ENCODE results near the gene RIPK1. TPM values are rescaled to one million over a fixed set of nuclear protein-coding genes. Genes with fewer than 3 reads are reported as not detected.
"Not testable (repeated sequence)": the region's sequence is repeated elsewhere in the genome, so short reads cannot be mapped to it uniquely, and the experiment has no call there.

The RIPK1 gene
- total RNA-seq, 1 experiment from 2014 or later = 14.8 TPM

GRCh38 chr6:3058957-3059356 is 9.3 kb upstream of the RIPK1 start:
- Histone ChIP-seq H3K4me2 (no peak overlapping the region), H4K20me1 (ENCODE audit: insufficient read depth) (no peaks in the 10 kb centered on the region), H3F3A (ENCODE audit: insufficient read depth, low read depth) (peaks cover 15% of the 10 kb centered on the region), H3K4me3 (no peak overlapping the region), H3K36me3 (ENCODE audit: low read depth) (no peaks in the 10 kb centered on the region), H3K9me3 (ENCODE audit: insufficient read depth, low read depth) (no peaks in the 10 kb centered on the region), H3K9me2 (ENCODE audit: insufficient read depth) (no peaks in the 10 kb centered on the region), H2AFZ (no peak overlapping the region), H3K27ac (no peak overlapping the region), H3K4me1 (replicated peaks; ENCODE audit: insufficient read depth) (peaks cover 13% of the 10 kb centered on the region), H3K27me3 (ENCODE audit: insufficient read depth, low read depth) (no peaks in the 10 kb centered on the region), H3K79me2 (ENCODE audit: low read depth) (no peaks in the 10 kb centered on the region)
- intact Hi-C loops (cut with micrococcal nuclease; ENCODE audit: unreplicated experiment) = loop anchor here (2.0 to 10.0 kb wide), 3 partner anchors 212 to 320 kb away; no protein-coding TSS in a partner anchor
- ChIA-PET CTCF (no interaction called here), POLR2A (ENCODE audit: unreplicated experiment) (no interaction called here)
- TF ChIP-seq CTCF (conservative IDR thresholded peaks at IDR 0.05) = no peak
- no peak for TF ChIP-seq EZH2 (IDR thresholded peaks at IDR 0.05; ENCODE audit: low read depth)
- no TSS peak for BruUV-seq (replicated peaks)
- DNase-seq = no peak

- CTCF ChIA-PET = not testable (repeated sequence)
Observed at GRCh38 chr6:3060092-3060491, 8.2 kb upstream of the RIPK1 start.

GRCh38 chr6:3061501-3061941 is 6.8 kb upstream of the RIPK1 start:
- intact Hi-C loops (cut with micrococcal nuclease; ENCODE audit: unreplicated experiment) = loop anchor here (2.0 to 10.0 kb wide), 2 partner anchors 39 to 297 kb away; partner anchors contain the start of gene WRNIP1
- POLR2A ChIA-PET (ENCODE audit: unreplicated experiment) = interaction anchor here (0.6 to 0.7 kb wide), 3 partner anchors 73 to 960 kb away, joined by 3 to 7 read pairs (median 3); no protein-coding TSS in a partner anchor
- H3K4me2 ChIP-seq = peak overlapping the region; percentile 44; the same call in 1 of the 2 replicates

More at GRCh38 chr6:3060092-3060491, 8.2 kb upstream of the RIPK1 start:
- intact Hi-C loops (cut with micrococcal nuclease; ENCODE audit: unreplicated experiment) = loop anchor here (2.0 to 10.0 kb wide), 2 partner anchors 37 to 295 kb away; partner anchors contain the start of gene WRNIP1
- DNase-seq; H2AFZ ChIP-seq; H3K79me2 ChIP-seq (ENCODE audit: low read depth); H3K9me3 ChIP-seq (ENCODE audit: insufficient read depth, low read depth); H4K20me1 ChIP-seq (ENCODE audit: insufficient read depth); H3K9me2 ChIP-seq (ENCODE audit: insufficient read depth); H3K4me2 ChIP-seq; H3K27me3 ChIP-seq (ENCODE audit: insufficient read depth, low read depth); H3K36me3 ChIP-seq (ENCODE audit: low read depth); H3K27ac ChIP-seq; H3K4me3 ChIP-seq; BruUV-seq (replicated peaks): not testable (repeated sequence)
- H3F3A ChIP-seq (ENCODE audit: insufficient read depth, low read depth) = peaks cover 15% of the 10 kb centered on the region
- peaks cover 13% of the 10 kb centered on the region for H3K4me1 ChIP-seq (replicated peaks; ENCODE audit: insufficient read depth)
- POLR2A ChIA-PET (ENCODE audit: unreplicated experiment) = interaction anchor here (0.7 kb wide), 1 partner anchor 16 kb away, joined by 3 read pairs; no protein-coding TSS in a partner anchor

GRCh38 chr6:3063340-3063732 is 5.0 kb upstream of the RIPK1 start:
- not testable (repeated sequence) for H3K27ac ChIP-seq
- H2AFZ ChIP-seq = peak overlapping the region; percentile 82; the same call in 1 of the 2 replicates

More at GRCh38 chr6:3061501-3061941, 6.8 kb upstream of the RIPK1 start:
- H3K9me2 ChIP-seq (ENCODE audit: insufficient read depth) = no peaks in the 10 kb centered on the region
- H3K27ac ChIP-seq = peak overlapping the region; percentile 42; the same call in 1 of the 2 replicates
- no peak overlapping the region for H2AFZ ChIP-seq
- no TSS peak for BruUV-seq (replicated peaks)
- no peak overlapping the region; the same call in 1 of the 2 replicates for H3K4me3 ChIP-seq
- peak; percentile 68 to 92 for DNase-seq
- H3K36me3 ChIP-seq (ENCODE audit: low read depth) = no peaks in the 10 kb centered on the region
- H3K79me2 ChIP-seq (ENCODE audit: low read depth) = no peaks in the 10 kb centered on the region
- no peaks in the 10 kb centered on the region for H4K20me1 ChIP-seq (ENCODE audit: insufficient read depth)
- TF ChIP-seq CTCF (conservative IDR thresholded peaks at IDR 0.05) = no peak
- TF ChIP-seq EZH2 (IDR thresholded peaks at IDR 0.05; ENCODE audit: low read depth) = no peak
- no peaks in the 10 kb centered on the region for H3K27me3 ChIP-seq (ENCODE audit: insufficient read depth, low read depth)
- H3K4me1 ChIP-seq (replicated peaks; ENCODE audit: insufficient read depth) = peaks cover 13% of the 10 kb centered on the region
- peaks cover 15% of the 10 kb centered on the region for H3F3A ChIP-seq (ENCODE audit: insufficient read depth, low read depth)
- no peaks in the 10 kb centered on the region for H3K9me3 ChIP-seq (ENCODE audit: insufficient read depth, low read depth)
- CTCF ChIA-PET = interaction anchor here (0.6 kb wide), 1 partner anchor 60 kb away, joined by 7 read pairs; no protein-coding TSS in a partner anchor

More at GRCh38 chr6:3063340-3063732, 5.0 kb upstream of the RIPK1 start:
- intact Hi-C loops (cut with micrococcal nuclease; ENCODE audit: unreplicated experiment) = loop anchor here (10.0 kb wide), 1 partner anchor 299 kb away; the partner anchor contains the start of gene WRNIP1
- H3K79me2 ChIP-seq (ENCODE audit: low read depth); BruUV-seq (replicated peaks); DNase-seq; H3K36me3 ChIP-seq (ENCODE audit: low read depth); H4K20me1 ChIP-seq (ENCODE audit: insufficient read depth); H3K9me3 ChIP-seq (ENCODE audit: insufficient read depth, low read depth); H3K27me3 ChIP-seq (ENCODE audit: insufficient read depth, low read depth); H3K9me2 ChIP-seq (ENCODE audit: insufficient read depth): not testable (repeated sequence)
- peaks cover 13% of the 10 kb centered on the region for H3K4me1 ChIP-seq (replicated peaks; ENCODE audit: insufficient read depth)
- CTCF ChIA-PET = interaction anchor here (0.5 to 1.0 kb wide), 2 partner anchors 74 to 146 kb away, joined by 3 read pairs; no protein-coding TSS in a partner anchor
- H3K4me3 ChIP-seq = peak overlapping the region; percentile 66; the same call in 1 of the 2 replicates
- POLR2A ChIA-PET (ENCODE audit: unreplicated experiment) = interaction anchor here (0.6 to 0.7 kb wide), 2 partner anchors 212 to 272 kb away, joined by 3 to 4 read pairs; no protein-coding TSS in a partner anchor
- H3K4me2 ChIP-seq = peak overlapping the region; percentile 91; the same call in 1 of the 2 replicates
- H3F3A ChIP-seq (ENCODE audit: insufficient read depth, low read depth) = peaks cover 24% of the 10 kb centered on the region

Measured in PC-9 (cell line).